ENCODE data around the gene DLL3.

Gene DLL3

GRCh38 chr19:39540333-39540673 is 41.6 kb downstream of the DLL3 start:
- no peak for DNase-seq (ENCODE audit: low read depth)
- peak overlapping the region; percentile 75 for H3K4me3 ChIP-seq (ENCODE audit: low read depth, low read length)
- TF ChIP-seq CTCF (IDR thresholded peaks at IDR 0.05; ENCODE audit: control insufficient read depth, extremely low read depth, insufficient read depth): no peak

- no peak for TF ChIP-seq CTCF (IDR thresholded peaks at IDR 0.05; ENCODE audit: control insufficient read depth, extremely low read depth, insufficient read depth)
- no peak for DNase-seq (ENCODE audit: low read depth)
- no peak overlapping the region for H3K4me3 ChIP-seq (ENCODE audit: low read depth, low read length)
Measured at GRCh38 chr19:39542206-39542605, 43.5 kb downstream of the DLL3 start.

- no peak overlapping the region for H3K4me3 ChIP-seq (ENCODE audit: low read depth, low read length)
- no peak for DNase-seq (ENCODE audit: low read depth)
Measured at GRCh38 chr19:39543477-39543857, 44.7 kb downstream of the DLL3 start.

DNA sequence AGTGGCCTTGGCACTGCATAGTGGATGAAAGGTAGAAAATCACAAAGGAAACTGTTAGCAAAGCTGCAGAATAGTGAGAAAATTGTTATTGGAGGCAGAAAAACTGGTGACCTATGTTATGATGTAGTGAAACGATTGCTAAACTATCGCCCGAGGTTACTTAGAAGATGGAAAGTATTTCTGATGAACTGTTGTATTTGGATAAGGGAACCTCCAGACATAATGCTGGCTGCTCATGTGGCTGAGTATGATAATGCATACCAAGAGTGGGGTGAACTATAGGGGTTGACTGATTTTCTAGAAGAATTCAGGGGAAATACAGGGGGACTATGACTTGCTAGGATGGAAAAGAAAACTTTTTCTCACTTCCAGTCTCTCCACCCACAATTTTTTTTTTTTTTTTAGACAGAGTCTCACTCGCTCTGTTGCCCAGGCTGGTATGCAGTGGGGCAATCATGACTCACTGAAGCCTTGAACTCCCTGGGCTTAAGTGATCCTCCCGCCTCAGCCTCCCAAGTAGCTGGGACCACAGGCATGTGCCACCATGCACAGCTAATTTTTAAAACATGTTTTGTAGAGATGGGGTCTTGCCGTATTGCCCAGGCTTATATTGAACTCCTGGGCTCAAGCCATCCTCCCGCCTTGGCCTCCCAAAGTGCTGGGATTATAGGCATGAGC is 45.6 kb downstream of the DLL3 start:
- DNase-seq (ENCODE audit: low read depth): no peak
- no peak for TF ChIP-seq CTCF (IDR thresholded peaks at IDR 0.05; ENCODE audit: control insufficient read depth, extremely low read depth, insufficient read depth)
- H3K4me3 ChIP-seq (ENCODE audit: low read depth, low read length): no peak overlapping the region

More at GRCh38 chr19:39543477-39543857, 44.7 kb downstream of the DLL3 start:
- no peak for TF ChIP-seq CTCF (IDR thresholded peaks at IDR 0.05; ENCODE audit: control insufficient read depth, extremely low read depth, insufficient read depth)

- no peak for DNase-seq (ENCODE audit: low read depth)
- H3K4me3 ChIP-seq (ENCODE audit: low read depth, low read length): no peak overlapping the region
- TF ChIP-seq CTCF (IDR thresholded peaks at IDR 0.05; ENCODE audit: control insufficient read depth, extremely low read depth, insufficient read depth): no peak
Measured at GRCh38 chr19:39544911-39545310, 46.2 kb downstream of the DLL3 start.

- no peak overlapping the region for H3K4me3 ChIP-seq (ENCODE audit: low read depth, low read length)
- DNase-seq (ENCODE audit: low read depth): no peak
- no peak for TF ChIP-seq CTCF (IDR thresholded peaks at IDR 0.05; ENCODE audit: control insufficient read depth, extremely low read depth, insufficient read depth)
Measured at GRCh38 chr19:39546599-39546998, 47.9 kb downstream of the DLL3 start.

DNA sequence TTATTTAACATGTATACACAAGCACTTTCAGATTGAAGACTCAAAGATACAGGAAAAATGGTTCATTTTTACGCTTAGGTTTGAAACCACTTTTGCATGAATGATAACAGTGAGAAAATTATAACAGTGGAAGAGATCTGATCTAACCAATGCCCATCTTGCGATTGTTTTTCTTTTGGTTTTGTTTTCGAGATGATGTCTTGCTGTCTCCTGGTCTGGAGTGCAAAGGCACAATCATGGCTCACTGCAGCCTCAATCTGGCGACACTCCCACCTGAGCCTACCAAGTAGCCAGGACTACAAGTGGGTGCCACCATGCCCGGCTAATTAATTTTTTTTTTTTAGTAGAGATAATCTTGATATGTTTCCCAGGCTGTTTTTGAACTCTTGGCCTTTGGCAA is 51.5 kb downstream of the DLL3 start:
- no peak overlapping the region for H3K4me3 ChIP-seq (ENCODE audit: low read depth, low read length)
- no peak for TF ChIP-seq CTCF (IDR thresholded peaks at IDR 0.05; ENCODE audit: control insufficient read depth, extremely low read depth, insufficient read depth)
- DNase-seq (ENCODE audit: low read depth): no peak
